Measurements from ENCODE around the gene TSPO2.

DNA sequence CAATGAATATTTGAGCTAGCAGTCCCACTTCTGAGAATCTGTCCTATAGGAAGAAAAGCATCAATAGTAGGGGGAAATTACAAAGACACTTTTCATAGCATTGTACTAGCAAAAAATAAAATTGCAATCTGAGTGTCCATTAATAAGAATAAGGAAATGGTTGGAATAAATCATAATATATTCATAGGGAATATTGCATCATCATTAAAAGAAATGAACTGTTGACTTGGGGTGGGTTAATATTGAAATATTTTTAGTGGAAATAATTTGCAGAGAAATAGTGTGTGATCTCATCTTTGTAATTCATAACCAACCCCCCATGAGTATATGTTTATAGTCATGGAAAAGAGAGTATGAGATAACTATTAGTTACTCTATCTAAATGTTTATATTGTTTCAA is 42.9 kb downstream of the TSPO2 start:
- TF ChIP-seq, protein P1, sequence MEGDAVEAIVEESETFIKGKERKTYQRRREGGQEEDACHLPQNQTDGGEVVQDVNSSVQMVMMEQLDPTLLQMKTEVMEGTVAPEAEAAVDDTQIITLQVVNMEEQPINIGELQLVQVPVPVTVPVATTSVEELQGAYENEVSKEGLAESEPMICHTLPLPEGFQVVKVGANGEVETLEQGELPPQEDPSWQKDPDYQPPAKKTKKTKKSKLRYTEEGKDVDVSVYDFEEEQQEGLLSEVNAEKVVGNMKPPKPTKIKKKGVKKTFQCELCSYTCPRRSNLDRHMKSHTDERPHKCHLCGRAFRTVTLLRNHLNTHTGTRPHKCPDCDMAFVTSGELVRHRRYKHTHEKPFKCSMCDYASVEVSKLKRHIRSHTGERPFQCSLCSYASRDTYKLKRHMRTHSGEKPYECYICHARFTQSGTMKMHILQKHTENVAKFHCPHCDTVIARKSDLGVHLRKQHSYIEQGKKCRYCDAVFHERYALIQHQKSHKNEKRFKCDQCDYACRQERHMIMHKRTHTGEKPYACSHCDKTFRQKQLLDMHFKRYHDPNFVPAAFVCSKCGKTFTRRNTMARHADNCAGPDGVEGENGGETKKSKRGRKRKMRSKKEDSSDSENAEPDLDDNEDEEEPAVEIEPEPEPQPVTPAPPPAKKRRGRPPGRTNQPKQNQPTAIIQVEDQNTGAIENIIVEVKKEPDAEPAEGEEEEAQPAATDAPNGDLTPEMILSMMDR (IDR thresholded peaks at IDR 0.05), result no peak
- TF ChIP-seq POLR2A (IDR thresholded peaks at IDR 0.05), result no peak

All from testis (tissue), 2 donors.